HG03196 (cell line): ENCODE results near the gene DZIP1.

ENCODE experiments used
- ATAC-seq: cut with Tn5 transposase; IDR thresholded peaks from one replicate; pipeline ENCODE4 v1.9.1; 2021; ENCODE audit not compliant: unreplicated experiment

DZIP1 gene

GRCh38 chr13:95643936-95644598 is 439 bp downstream of the DZIP1 start:
- ATAC-seq = no peak

DNA sequence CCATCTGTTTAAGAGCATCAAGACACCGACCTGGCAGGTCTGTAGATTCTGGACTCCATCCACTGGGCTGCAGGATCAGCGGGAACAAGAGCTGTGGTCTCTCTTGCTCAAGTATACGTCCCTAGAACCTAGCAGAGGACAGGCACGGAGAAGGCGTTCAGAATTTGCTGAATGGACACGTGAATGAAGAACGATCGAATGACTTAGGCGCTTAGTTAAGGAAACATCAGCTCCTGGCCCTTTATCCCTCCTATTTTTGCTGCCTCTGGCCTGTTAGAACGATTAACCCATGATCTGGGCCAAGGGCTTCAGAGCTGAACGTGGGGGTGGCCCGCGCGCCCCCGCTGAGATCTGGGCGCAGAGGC is 953 bp downstream of the DZIP1 start:
- no peak for ATAC-seq

- no peak for ATAC-seq
Observed at GRCh38 chr13:95642999-95643398, 1.5 kb downstream of the DZIP1 start.

DNA sequence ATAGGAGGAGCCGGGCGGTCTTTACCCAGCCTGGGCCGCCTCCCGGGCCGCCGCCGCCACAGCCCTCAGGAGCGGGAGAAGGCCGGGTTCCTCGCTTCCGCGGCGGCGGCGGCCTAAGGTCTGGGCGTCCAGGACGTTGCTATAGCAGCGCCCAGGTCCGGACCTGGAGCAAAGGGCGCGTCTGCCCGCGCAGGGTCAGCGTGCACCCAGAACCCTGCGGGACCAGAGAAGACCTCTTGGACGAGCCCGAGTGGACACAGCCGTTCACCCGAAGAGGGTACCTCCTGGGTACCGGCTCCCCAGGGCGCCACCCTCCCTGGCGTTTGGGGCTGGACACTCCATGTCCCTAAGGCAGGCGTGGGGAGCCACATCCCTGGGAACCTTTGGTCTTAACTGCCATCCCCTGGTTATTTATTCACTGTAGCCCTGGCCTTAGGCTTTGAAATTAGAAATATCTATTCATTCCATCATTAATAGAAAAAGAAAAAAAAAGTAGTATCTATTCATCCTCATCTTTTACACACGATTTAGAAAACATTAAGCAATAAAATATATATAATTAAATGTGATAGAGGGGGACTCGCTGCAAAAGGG is 2.4 kb downstream of the DZIP1 start:
- ATAC-seq = no peak

DNA sequence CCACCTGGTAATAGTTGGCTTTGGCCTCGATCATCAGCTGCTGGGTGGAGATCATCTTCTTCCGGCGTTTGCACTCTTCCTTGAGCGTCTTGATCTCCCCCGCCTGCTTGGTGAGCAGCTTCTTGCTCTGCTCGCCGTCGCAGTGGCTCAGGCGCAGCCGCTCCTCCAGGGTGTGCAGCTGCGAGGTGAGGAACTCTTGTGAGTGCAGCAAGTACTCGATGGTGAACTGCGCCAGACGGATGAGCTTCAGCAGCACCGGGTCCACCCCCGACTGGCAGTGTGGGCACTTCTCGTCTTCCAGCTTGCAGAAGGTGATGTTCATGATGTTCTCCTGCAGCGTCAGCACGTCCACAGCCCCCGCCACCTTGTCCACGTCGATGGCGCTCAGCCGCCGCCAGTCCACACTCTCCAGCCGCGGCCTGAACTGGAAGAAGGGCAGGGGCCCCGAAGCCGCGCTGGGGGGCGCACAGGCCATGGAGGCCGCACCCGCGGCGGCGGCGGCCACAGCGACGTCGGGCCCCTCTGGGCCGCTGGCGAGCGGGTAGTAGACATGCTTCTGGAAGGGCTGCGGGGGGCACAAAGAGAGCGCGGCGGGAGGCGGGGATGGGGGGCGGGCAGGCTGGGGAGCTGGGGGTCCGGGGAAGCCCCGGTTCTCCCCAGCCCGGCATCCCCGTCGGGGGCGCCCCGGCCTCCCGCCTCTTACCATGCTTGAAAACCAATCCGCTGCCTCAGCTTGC is 3.0 kb downstream of the DZIP1 start:
- ATAC-seq = no peak

DNA sequence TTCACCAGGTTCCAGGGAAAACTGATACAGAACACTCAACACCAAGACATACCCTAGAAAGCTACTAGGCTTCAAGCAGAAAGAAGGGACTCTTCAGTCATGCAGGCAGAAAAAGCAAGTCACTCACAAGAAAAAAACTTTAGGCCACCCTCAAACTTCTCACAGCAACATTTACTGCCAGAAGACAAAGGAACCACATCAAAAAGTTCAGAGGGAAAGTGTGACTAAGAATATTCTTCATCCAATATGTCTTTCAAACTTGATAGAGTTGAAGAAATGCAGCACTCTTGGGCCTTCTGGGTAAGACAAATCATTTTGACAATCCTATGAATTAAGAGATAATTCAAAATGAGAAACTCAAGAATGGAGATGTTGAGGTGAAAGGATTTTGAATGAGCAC is 7.7 kb downstream of the DZIP1 start:
- no peak for ATAC-seq

DNA sequence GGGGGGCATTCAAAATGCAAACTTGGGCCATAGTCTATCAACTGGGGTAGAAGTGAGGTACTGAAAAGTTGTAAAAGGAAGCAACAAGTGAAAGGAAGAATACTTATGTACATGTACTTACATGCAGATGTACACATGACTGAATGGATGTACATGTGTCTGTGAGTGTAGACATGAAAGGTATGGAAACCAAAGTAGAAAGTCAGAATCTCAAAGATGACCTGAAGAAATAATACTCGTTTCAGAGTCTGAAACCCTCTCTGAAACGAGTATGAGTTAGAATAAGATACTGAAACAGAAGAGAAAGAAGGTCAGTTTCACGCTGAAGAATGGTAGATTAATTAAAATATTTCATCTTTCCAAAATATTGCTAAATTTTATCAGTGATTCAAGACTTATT is 13.9 kb downstream of the DZIP1 start:
- ATAC-seq = no peak

- ATAC-seq = no peak
Observed at GRCh38 chr13:95629071-95629470, 15.4 kb downstream of the DZIP1 start.

DNA sequence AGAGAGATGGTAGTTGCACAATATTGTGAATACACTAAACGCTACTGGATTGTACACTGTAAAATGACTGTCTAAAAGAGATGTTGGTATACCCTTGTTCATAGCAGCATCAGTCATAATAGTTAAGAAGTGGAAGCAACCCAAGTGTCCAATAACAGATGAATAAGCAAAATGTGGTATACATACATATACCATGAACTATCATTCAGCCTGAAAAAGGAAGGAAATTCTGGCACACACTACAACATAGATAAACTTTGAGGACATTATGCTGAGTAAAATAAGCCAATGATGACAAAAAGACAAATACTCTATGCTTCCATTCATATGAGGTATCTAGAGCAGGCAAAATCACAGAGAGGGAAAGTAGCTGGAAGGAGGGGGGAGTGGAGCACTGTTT is 16.0 kb downstream of the DZIP1 start:
- ATAC-seq = no peak

- ATAC-seq = no peak
Observed at GRCh38 chr13:95627590-95627989, 16.9 kb downstream of the DZIP1 start.

DNA sequence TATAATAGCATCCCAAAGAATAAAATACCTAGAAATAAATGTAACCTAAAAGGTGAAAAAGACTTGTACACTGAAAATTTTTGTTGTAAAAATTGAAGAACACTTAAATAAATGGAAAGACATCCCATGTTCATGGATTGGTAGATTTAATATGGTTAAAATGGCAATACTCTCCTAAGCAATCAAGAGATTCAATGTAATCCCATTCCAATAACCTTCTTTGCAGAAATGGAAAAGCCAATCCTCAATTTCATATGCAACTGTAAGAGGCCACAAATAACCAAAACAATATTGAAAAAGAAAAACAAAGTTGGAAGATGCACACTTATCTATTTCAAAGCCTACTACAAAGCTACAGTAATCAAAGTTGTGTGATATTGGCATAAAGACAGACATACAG is 17.7 kb downstream of the DZIP1 start:
- ATAC-seq = no peak

- peak; percentile 49 for ATAC-seq
Observed at GRCh38 chr13:95624020-95624419, 20.5 kb downstream of the DZIP1 start.

- ATAC-seq = no peak
Observed at GRCh38 chr13:95623141-95623540, 21.4 kb downstream of the DZIP1 start.

- no peak for ATAC-seq
Observed at GRCh38 chr13:95620825-95621498, 23.5 kb downstream of the DZIP1 start.

GRCh38 chr13:95620030-95620824 is 24.3 kb downstream of the DZIP1 start:
- no peak for ATAC-seq

- no peak for ATAC-seq
Observed at GRCh38 chr13:95615539-95615938, 29.0 kb downstream of the DZIP1 start.

DNA sequence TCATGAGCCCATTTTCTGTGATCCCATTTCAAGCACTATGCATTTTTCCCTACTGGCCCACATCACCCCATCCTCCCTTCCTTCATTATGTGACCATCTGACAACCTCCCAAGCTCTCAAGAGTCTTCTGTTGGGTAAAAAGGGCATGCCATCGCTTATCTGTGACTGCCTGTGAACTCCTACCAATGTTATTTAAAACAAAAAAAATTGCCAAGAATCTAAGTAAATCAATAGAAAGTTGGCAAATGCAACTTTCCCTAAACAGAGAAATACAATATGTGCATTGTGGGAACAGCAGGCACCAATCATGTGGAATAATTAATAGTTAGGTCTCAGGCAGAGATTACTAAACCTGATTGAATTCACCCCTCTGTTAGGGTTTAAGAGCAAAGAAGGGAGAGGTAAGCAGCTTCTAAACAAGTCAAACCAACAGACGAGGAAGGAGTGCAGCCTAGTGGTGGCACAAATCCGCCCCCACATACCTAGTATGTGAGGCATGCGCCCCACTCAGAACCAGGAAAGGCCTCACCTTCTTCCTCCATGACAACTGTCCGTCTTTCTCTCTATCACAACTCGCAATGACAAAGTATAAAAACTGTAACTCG is 29.8 kb downstream of the DZIP1 start:
- no peak for ATAC-seq

DNA sequence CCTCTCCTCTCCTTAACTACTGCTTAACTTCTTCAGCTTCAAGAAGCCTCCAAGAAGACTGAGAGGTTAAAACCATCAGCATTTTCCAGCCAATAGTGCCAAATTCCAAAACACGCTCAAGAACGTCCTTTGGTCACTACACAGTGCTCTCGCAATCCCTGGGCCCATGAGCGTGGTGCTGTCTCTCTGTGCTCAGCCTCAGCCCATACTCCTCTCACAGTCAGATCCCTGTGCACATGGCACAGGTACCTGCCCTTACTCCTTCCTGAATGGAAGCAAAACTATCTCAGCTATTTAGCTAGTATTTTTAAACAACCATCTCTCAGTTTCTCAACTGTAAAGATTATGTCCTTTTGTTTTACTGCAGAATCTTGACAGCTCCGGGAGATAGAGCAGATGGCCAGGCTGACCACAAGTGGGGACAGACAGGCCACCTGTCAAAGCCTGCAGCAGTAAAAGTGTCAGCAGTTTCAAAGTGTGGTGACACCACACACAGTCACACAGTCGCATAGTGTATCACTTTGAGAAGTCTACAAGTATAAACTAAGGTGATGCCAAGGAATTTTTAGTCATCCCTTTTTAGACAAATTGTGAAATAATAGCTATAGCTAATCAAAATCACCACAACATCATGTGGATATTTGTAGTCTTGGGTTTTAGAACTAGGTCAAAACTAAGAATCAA is 35.7 kb downstream of the DZIP1 start:
- no peak for ATAC-seq

GRCh38 chr13:95607366-95607765 is 37.1 kb downstream of the DZIP1 start:
- no peak for ATAC-seq

DNA sequence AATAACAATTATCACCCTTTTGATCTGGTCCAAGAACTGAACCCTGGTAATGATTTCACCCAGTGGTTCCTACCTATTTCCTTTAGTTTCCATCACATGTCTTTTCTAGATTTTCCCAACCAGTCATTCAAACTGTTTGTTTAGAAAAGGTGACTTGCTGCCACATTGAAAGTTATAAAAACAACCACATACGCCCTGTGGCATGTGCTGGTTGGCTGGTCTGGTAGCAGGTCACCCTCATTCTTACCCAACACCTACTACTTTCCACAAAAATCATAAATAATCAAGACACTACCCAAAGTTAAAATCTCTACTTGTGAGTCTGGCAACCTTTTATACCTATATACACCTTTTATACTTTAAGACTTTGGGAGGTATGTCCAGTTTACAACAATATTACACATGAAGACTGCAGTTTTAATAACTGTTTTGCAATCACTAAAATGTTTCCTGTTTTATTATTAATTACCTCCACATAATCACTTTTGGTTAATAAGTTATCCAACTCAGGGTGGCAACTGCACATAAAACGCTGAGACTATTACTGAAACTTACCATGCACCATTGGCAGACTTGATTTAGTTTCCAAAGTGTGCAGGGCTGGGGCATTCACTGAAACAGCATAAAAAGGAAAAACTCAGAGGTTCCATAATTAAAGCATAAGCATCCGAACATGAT is 38.9 kb downstream of the DZIP1 start:
- no peak for ATAC-seq
